Superior temporal gyrus (tissue), 1 donor: ENCODE results near the gene PXMP4.

Experiments used
- DNase-seq: peaks from one replicate; pipeline ENCODE4 v3.0.0-alpha.2; 2016; ENCODE audit errors: extremely low spot score

PXMP4 gene

DNA sequence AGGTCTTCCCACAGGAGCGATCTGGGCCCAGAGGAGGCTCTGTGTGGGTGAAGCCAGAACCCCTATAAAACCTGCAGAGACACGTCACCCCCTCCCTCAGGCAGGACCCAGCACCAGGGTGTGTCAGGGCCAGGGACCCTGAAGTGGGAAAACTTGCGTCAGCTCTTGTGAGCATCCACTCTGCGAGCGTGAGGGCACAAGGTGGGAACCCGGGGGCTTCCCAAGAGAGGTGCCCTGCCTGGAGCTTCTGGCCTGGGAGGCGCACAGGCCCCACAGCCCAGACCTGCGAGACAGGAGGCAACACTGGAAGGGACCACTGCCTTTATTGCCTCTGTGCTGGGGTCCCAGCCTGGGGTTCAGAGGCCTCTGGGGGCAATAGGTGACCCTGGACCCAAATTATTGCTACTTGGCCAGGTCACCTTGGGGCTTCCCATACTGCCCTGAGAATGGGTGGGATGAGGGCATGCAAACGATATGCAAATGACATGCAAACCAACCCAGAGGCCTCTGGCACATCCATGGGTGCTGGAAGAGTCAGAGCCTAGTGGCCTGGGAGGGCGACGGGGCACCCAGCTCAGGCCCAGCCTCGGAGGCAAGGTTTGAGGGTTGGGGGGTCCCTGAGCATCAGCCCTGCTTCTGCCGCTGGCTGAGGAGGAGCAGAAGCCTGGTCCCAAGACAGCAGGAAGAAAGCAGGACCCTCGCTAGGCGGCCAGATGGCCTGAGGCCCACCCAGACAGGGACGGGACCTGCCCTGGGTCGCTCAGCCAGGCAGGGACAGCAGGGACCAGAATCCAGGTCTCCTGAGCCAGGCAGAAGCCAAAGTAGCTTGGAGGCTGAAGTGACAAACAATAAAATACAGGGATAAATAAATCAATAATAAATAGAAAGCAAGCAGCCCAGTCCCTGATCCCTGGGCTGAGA, 63.1 kb downstream of the PXMP4 start:
- no peak for DNase-seq

DNA sequence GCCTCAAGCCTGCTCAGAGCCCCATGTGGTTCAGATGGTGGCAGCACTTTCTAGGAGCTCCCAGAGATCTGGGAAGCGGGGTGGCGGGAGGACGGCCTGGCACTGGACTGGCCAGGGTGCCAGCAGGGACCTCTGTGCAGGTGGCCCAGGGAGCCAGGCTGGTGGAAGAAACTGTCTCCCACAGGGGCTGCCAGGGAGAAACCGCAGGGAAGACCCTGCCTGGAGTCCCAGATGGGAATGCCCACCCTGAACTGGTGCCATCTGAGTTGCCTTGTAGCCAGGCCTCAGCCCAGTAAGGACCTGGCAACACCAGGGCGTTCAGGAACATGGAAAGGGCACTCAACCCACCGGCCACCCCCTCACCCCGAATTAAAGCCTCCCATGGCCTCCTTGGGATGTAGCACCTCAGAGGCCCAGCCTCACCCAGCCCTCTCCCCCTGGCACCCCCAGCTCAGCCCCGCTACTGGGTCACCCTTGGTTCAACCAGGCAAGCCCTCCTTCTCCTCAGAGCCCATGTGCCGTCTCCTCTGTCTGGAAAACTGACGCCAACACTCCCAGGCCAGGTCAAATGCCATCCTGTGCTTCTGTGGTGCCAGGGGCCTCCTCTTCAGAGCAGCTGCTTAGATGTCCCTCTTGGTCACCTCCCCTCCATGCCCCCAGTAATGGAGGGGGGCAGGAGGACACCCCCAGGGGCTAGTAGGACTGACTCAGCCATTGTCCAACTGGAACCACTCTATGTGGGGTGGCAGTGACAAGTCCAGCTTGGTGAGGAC, 63.9 kb downstream of the PXMP4 start:
- no peak for DNase-seq

DNA sequence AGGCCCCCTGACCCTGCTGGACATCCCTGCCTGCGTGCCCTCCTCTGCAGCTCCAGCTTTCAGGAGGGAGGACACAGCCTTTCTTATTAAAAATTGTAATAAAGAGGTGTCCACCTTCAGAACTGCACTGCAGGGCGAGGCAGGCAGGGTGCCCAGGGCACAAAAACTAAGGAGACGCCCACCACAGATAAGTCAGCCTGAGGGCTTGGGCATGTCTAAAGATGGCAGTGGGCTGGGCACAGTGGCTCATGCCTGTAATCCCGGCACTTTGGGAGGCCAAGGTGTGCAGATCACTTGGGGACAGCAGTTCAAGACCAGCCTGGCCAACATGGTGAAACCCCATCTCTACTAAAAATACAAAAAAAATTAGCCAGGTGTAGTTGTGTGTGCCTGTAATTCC, 64.9 kb downstream of the PXMP4 start:
- DNase-seq: no peak

DNA sequence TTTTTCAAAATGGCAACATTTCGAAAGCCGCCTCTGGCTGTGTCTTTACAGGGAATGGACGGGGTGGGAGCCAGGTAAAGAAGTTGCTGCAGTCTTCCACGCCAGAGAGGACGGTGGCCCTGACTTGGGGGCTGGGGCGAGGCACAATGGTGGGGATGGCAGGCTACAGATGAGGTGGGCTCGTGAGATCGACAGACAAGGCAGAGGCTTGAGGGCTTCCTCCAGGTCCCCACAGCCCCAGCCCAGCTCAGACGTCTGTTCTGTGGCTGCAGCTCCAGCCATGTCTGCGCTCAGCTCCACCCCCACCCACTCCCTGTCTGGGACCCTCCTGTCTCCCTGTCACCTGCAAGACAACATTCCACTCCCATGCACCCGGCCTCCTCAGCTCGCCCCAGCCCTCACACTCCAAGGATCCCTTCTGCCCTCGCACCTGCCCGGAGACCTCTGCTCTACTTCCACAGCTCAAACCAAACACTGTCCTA, 65.4 kb downstream of the PXMP4 start:
- no peak for DNase-seq

DNA sequence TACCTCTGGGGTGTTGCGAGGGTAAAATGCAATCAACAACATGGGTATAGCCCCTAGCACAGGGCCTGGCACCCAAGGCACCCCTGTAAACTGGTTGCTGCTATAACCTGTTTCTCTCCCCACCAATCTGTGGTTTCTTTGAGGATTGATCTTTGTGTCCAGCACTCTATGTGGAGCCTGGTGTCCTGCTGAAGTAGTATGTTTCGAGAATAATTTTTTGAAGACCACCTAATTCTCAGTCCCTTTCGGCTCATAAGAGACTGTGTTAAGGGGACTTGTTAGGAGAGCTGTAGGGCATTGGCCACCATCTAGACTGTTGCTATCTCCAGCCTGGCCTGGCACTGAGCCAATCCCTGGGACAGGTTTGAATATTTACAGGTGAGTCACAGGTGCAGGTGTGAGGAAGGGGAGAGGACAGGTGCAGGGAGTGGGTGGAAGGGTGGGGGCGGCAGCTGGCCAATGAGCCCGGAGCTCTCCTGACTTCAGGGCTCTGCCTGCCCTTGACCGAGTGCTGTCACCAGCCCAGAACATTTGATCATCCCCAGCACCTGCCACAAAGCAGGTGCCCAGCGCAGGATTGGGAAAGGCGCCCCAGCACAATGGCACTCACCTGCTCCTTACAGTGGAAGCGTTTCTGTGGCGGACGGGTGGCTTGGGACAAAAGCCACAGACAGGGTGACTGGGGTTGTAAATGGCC, 66.1 kb downstream of the PXMP4 start:
- no peak for DNase-seq

DNA sequence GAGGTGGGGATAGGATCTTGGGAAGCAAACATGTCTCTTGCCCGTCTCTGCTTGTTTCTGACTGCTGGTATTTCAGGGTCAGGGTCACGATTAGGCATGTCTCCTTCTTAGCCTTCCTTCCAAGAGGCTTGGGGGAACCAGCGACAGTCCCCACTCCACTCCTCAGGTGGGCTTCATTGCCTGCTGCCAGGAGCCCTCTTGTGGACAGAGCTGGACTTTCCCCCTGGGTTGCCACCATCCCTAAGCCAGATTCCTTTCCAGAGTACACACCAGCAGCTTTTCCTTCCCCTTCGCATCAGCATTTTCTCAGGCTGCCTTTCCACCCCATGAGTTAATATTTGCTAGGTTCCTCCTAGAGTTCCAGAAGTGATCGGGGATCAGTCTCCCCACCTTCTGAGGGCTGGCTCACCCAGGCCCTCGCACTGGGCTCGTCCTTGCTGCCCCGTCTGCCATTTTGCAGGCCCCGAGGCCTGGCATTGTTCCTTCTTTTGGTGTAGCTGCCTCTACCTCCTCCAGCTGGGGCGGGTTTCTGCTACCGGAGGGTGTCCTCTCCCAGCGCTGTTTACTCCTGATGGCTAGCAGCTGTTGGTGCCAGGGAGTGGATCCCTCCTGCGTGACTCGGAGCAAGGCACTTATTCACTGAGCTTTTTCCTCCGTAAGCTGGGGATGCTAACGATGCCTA, 66.8 kb downstream of the PXMP4 start:
- DNase-seq: peak; percentile 82
